ENCODE measurements around the gene LRMDA.

LRMDA gene

DNA sequence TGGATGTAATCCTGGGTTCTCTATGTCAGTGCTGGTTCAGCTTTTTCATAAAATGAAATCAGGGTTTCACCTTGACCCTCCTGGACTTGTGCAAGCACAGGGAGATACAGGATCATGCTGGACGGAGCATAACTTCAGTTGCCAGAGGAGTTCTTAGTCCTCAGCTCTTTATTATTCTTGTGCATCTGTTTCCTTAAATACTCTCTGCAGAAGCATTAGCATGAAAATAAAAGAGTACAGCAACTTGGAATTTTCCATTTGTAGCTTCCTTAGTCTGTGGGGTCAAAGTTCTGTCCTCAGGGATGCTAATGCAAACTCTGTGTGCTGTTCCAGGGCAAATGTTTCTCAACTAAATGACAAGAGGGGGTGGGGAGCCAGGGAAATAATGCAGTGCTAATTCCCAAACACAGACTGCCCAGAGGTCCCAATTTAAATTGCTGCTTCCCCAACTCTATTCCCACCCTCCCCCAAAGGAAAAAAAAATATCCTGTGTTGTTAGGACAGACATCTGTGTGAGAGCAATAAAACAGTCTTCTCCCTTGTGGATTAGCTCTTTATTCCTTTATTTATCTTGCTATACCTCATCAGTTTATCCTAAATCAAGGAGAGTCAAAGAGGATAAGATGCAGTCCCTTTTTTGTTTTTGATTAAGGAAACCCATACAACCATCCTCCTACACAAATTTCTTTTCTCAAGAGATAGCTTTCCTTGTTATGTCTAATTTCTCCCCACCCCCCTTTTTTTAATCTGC, 905.0 kb downstream of the LRMDA start:
- no peak for DNase-seq

- DNase-seq, result no peak
Observed at GRCh38 chr10:76337641-76338040, 906.2 kb downstream of the LRMDA start.

DNA sequence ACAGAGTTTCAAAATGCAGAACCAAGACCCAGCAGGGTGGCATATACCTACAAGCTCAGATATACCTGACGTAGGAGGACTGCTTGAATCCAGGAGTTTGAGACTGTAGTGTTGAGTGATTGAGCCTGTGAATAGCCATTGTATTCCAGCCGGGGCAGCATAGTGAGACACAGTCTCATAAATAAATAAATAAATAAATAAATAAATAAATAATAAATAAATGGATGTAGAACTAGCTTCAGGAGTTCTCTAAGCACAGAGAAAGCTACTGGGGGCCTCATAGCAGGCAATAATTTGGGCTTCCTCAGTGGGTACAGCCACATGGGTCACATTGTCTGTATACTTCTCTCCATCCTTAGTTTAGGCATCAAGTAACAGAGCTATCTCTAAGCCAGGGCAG, 906.8 kb downstream of the LRMDA start:
- DNase-seq, result no peak

DNA sequence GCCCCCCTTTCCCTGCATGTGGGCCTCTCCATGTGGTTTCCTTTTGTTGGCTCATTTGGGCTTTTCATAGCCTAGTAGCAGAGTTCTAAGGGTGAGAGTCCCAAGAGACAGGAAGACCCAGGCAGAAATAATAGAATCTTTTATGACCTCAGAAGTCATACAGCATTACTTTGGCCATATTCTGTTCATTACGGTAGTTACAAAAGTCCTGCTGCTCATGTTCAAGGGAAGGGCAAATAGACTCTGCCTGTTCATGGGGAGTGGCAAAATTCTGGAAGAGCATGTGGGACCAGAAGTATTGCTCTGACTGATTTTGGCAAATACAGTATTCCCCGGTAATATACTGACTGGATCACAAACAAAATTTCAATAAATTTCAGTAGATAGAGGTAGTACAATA, 910.3 kb downstream of the LRMDA start:
- no peak for DNase-seq

DNA sequence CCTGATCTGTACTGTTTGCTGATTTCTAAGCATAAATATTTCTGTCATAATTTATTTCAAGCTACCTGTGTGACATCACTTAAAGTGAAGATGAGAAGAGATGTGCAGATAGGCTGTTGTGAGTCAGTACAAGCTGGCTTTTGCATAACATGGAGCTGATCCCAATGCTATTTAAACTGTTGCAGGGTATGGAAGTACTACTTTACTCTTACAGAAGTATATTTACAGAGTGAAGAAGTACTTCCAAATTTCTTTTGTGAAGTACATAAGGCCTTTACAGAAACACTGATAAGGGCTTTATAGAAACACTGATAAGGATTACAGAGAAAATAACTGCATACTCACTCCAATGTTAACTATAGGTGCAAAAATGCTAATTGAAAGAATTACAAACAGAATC, 911.6 kb downstream of the LRMDA start:
- no peak for DNase-seq

DNA sequence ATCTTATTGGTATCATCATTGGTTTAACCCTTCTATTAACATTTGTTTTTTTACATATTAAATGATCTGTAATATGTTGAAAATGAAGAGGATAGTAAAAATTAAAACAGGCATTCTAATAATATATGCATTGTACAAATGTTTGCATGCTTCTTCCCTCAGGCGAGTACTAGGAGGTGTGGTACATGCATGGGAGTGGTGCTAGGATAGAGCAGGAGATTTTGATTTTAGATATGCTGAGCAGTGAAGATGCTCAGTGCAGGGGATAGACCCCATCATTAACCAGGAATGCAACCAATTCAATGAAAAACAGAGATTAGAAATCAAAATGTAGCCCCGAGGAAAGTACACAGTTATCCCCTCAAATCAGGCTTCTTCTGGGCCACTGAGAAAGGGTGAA, 916.4 kb downstream of the LRMDA start:
- DNase-seq, result no peak

GRCh38 chr10:76350583-76350982, 919.2 kb downstream of the LRMDA start:
- no peak for DNase-seq

DNA sequence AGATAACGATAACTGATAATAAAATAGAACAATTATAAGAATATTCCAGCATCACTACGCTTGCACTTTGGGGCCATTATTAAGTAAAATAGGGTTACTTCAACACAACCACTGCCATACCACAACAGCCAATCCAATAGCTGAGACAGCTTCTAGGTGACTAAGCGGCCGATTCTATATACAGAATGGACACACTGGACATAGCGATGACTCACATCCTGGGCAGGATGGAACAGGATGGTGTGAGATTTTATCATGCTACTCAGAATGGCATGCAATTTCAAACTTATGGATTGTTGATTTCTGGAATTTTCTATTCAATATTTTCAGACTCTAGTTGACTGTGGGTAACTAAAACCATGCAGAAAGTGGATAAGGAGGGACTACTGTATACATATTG, 920.9 kb downstream of the LRMDA start:
- DNase-seq, result no peak

DNA sequence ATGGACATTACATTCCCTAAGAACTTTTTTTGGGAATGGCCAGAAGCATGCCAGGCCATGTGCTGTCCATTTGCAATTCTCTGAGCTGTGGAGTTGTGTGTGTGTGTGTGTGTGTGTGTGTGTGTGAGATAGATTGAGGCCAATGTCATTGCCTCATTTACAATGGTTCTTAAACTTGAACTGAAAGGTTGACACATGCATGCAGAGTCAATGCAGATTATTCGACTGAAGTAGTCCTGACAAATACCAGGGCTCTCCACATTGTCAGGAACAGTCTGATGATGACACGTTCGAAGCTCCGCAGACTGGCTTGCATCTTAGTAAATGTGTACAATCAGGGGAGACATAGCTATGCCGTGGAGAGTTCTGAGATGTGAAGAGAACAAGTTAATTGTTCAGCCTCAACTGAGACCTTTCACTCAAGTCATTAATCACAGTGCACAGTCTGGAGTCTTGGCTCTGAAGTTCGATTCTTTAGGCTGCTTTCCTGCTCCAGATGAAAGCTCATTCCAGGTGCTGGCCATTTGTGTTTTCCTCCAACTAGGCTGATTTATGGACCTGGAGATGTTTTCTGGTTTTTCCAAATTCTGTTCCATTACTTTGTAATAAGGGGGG, 921.9 kb downstream of the LRMDA start:
- DNase-seq, result no peak

GRCh38 chr10:76354212-76354738, 922.9 kb downstream of the LRMDA start:
- no peak for DNase-seq

DNA sequence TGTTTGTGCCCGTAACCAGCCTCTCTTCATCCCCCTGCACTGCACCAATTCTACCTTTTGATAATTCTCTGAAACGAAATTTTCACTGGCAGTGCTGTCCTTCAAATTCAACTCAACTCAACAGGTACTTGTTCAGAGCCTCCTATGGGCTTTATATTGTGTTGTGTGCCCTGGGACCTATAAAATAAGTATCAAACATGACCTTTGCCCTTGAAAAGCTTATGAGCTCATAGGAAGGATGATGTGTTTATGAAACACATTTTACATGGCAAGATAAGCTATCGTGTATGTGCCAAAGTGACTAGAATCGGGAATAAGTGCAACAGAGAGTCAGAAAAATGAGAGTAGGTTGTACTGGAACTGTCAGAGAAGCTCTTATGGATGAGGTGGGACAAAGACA, 923.5 kb downstream of the LRMDA start:
- DNase-seq, result no peak

GRCh38 chr10:76356557-76356956, 925.1 kb downstream of the LRMDA start:
- DNase-seq, result no peak

- no peak for DNase-seq
Observed at GRCh38 chr10:76357726-76358415, 926.4 kb downstream of the LRMDA start.

DNA sequence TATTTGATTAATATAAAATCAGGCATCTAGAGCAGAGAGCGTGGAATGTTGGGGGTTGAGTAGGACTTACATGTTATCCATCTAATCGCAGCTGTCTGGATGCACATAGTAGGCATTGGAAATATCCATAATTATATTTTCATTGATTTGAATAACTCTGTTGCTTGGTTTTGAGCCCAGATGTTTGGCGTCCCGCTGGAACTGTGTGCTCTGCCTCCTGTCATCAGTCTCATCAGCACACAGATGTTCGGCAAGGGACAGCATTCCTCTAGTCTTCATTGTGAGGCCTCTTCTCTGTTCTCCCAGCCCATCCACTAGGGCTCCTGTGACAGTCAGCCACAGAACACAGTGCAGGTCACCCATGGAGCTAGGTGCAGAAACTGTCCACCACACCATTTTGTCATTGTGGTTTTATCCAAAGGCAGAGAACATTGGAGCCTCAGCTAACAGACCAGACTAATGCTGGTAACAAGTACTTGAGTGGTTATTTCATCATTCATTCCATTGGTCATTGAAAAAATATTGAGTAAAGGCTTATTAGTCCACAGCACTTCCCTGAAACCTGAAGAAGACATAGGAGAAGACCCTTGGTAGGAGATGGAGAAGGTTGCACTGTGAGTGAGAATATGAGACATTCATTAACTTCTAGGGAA, 927.4 kb downstream of the LRMDA start:
- DNase-seq, result no peak

DNA sequence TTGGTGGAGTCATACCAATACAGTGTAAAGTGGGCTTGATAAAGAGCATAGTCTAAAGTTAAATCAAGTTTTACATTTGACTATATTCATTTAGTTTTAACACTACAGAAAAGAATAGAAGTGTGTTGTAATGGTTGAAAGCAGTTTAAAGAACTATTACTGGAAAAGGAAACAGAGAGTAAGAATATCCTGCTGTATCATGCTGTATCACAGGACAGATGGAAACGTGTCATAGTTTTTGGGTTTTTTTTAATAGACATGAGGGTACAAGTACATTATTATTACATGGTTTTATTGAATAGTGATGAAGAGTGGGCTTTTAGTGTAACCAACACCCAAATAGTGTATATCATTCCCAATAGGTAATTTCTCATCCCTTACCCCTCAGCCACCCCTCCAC, 944.3 kb downstream of the LRMDA start:
- no peak for DNase-seq

GRCh38 chr10:76382381-76382851, 951.0 kb downstream of the LRMDA start:
- DNase-seq, result no peak

- DNase-seq, result no peak
Observed at GRCh38 chr10:76388321-76389023, 957.0 kb downstream of the LRMDA start.

GRCh38 chr10:76393875-76394706, 962.7 kb downstream of the LRMDA start:
- no peak for DNase-seq

DNA sequence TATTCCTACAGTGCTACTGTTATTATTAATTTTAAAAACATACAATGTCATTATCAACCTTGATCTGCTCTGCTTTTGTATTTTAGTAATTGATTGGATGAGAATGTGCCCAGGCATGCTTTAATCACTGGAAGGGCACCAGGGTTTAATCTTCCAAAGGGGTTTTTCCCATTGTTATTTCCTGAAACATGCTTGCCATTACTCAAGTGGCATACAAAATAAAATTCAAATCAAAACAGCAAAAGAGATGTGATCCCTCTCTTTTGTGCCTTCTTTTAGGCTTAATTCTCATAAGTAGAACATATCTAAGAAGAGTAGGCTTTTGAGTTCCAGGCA, 963.3 kb downstream of the LRMDA start:
- no peak for DNase-seq

DNA sequence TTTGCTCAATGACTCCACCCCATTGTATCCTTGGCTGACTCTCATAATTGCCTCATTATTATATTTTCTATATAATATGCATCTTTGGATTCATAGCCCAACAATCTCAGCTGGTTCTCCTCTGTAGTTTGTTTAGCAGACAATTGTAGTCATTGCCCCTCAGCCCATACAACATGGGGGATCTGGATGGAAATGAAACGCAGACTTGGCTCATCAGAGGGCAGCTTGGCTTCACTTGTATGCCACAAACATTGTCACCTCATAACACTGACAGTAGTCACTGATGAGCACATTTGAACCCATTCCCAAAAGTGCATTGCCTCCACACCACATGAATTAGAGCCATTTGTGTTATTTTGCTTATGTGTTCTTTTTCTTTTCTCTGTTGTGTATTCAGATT, 963.8 kb downstream of the LRMDA start:
- no peak for DNase-seq

DNA sequence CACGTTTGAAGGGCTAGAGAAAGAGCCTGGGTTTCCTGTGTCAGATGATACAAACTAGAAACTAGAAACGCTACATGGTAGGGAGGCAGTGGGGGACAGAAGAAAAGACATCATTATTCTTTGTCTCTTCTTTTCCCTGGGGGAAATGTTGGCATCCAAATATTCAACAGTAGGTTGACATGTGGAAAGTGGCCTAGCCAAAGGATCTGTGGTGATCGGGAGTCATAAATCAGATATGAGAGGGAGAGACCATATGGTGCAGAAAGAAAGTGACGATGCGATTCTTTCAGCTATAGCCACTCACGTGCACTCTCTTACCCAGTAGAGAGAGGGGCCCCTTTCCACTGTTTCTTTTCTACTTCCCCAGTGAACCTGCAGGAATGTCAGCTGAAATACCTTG, 964.7 kb downstream of the LRMDA start:
- no peak for DNase-seq
